C4-2B (cell line): ENCODE measurements around the gene ZMYM4.
"Not testable (repeated sequence)": the region's sequence is repeated elsewhere in the genome, so short reads cannot be mapped to it uniquely, and the experiment has no call there.

ENCODE experiments used
- H3K27ac ChIP-seq: fragments of 450-650 bp; 2 replicates; pipeline ENCODE4 v1.5.1; 2017
- CTCF ChIP-seq: fragments of 450-650 bp; conservative IDR thresholded peaks from 2 replicates; pipeline ENCODE4 v1.5.1; 2017; ENCODE audit warnings: mild to moderate bottlenecking
- ZFX ChIP-seq: fragments of 450-650 bp; IDR thresholded peaks from 2 replicates; pipeline ENCODE4 v1.6.1; 2017

ZMYM4 gene

GRCh38 chr1:35453031-35453430 is 184.5 kb downstream of the ZMYM4 start:
- TF ChIP-seq ZFX (no peak), CTCF (no peak)
- H3K27ac ChIP-seq = no peak overlapping the region; the same call in 1 of the 2 replicates

- H3K27ac ChIP-seq = no peak overlapping the region
- TF ChIP-seq CTCF (no peak), ZFX (no peak)
Observed at GRCh38 chr1:35454176-35454575, 185.7 kb downstream of the ZMYM4 start.

- no peak overlapping the region for H3K27ac ChIP-seq
- TF ChIP-seq CTCF = no peak; the same call in 1 of the 2 replicates
- no peak for TF ChIP-seq ZFX
Observed at GRCh38 chr1:35454616-35455015, 186.1 kb downstream of the ZMYM4 start.

- H3K27ac ChIP-seq = no peak overlapping the region
- TF ChIP-seq CTCF (no peak), ZFX (no peak)
Observed at GRCh38 chr1:35460796-35461195, 192.3 kb downstream of the ZMYM4 start.

GRCh38 chr1:35461966-35462651 is 193.6 kb downstream of the ZMYM4 start:
- no peak for TF ChIP-seq ZFX
- TF ChIP-seq CTCF = no peak
- H3K27ac ChIP-seq = no peak overlapping the region

- no peak for TF ChIP-seq CTCF
- no peak for TF ChIP-seq ZFX
- H3K27ac ChIP-seq = no peak overlapping the region
Observed at GRCh38 chr1:35463232-35463631, 194.7 kb downstream of the ZMYM4 start.

GRCh38 chr1:35463749-35464148 is 195.2 kb downstream of the ZMYM4 start:
- H3K27ac ChIP-seq = not testable (repeated sequence)

- H3K27ac ChIP-seq = no peak overlapping the region
- no peak for TF ChIP-seq ZFX
- no peak for TF ChIP-seq CTCF
Observed at GRCh38 chr1:35466120-35466519, 197.6 kb downstream of the ZMYM4 start.
